Naive thymus-derived CD4-positive, alpha-beta T cell (primary cell): ENCODE measurements around the gene RNF183. TPM values are rescaled to one million over a fixed set of nuclear protein-coding genes. Genes with fewer than 3 reads are reported as not detected.

Source experiments
- ATAC-seq: fragments of 150-1000 bp; cut with Tn5 transposase; 2 replicates; pipeline ENCODE4 v1.10.0; 2021; ENCODE audit warnings: mild to moderate bottlenecking, moderate library complexity
- CTCF ChIA-PET: fragments of 350-600 bp; sonication (Branson Sonifier 250); formaldehyde crosslinking; loops from one replicate; lab custom pipeline; 2021; ENCODE audit warnings: antibody characterized with exemption; lab: Charles Lee
- POLR2A ChIA-PET: fragments of 350-600 bp; sonication (Branson Sonifier 250); formaldehyde crosslinking; loops from one replicate; lab custom pipeline; 2021; ENCODE audit warnings: antibody characterized with exemption, inconsistent platforms; lab: Charles Lee
- DNase-seq, 9 donors: peaks; one replicate each; pipeline versions ENCODE4 v3.0.0 to v3.0.0-alpha.2; 2020 to 2022; ENCODE audit warnings: mixed read lengths in 1 of 9
- H3K27ac ChIP-seq: one replicate; pipeline ENCODE4 v1.7.0; 2013; ENCODE audit warnings: mild to moderate bottlenecking, low read depth, low read length, moderate library complexity
- H3K27me3 ChIP-seq, 2 donors: one replicate each; pipeline ENCODE4 v1.7.0; 2013; ENCODE audit warnings: low read length in 2 of 2, mild to moderate bottlenecking in 2 of 2, moderate library complexity in 2 of 2; ENCODE audit not compliant: control insufficient read depth in 2 of 2, insufficient read depth in 2 of 2
- H3K36me3 ChIP-seq, 3 experiments: 1 replicate in 2 of 3; 2 replicates in 1 of 3; pipeline ENCODE4 v1.7.0; 2013; ENCODE audit warnings: low read length in 3 of 3, mild to moderate bottlenecking in 3 of 3, moderate library complexity in 1 of 3; ENCODE audit not compliant: insufficient read depth in 3 of 3, control insufficient read depth in 2 of 3
- H3K4me1 ChIP-seq, 2 donors: one replicate each; pipeline ENCODE4 v1.7.0; 2013; ENCODE audit warnings: low read length in 2 of 2, mild to moderate bottlenecking in 2 of 2, moderate library complexity in 1 of 2; ENCODE audit not compliant: control insufficient read depth in 2 of 2, insufficient read depth in 2 of 2
- H3K4me3 ChIP-seq: 2 replicates; pipeline ENCODE4 v1.7.0; 2013; ENCODE audit warnings: mild to moderate bottlenecking, low read length
- H3K9me3 ChIP-seq, 3 experiments: 1 replicate in 2 of 3; 2 replicates in 1 of 3; pipeline ENCODE4 v1.7.0; 2013; ENCODE audit warnings: low read length in 3 of 3; ENCODE audit not compliant: control insufficient read depth in 2 of 3
- H3K27ac Mint-ChIP-seq, 9 donors: one replicate each; pipeline ENCODE4 v1.8.0; 2020 to 2022; ENCODE audit warnings: mixed read lengths in 9 of 9, mild to moderate bottlenecking in 8 of 9, moderate library complexity in 5 of 9, inconsistent platforms in 2 of 9
- H3K27me3 Mint-ChIP-seq, 5 donors: one replicate each; pipeline ENCODE4 v1.8.0; 2021 to 2022; ENCODE audit warnings: mixed read lengths in 5 of 5, mild to moderate bottlenecking in 1 of 5
- H3K36me3 Mint-ChIP-seq, 5 donors: one replicate each; pipeline ENCODE4 v1.8.0; 2020 to 2022; ENCODE audit warnings: mixed read lengths in 5 of 5, mild to moderate bottlenecking in 3 of 5, inconsistent platforms in 1 of 5
- H3K4me1 Mint-ChIP-seq, 7 donors: one replicate each; pipeline ENCODE4 v1.8.0; 2020 to 2022; ENCODE audit warnings: mixed read lengths in 7 of 7, mild to moderate bottlenecking in 3 of 7, inconsistent platforms in 1 of 7
- H3K4me3 Mint-ChIP-seq, 10 donors: one replicate each; pipeline ENCODE4 v1.8.0; 2020 to 2022; ENCODE audit warnings: mild to moderate bottlenecking in 10 of 10, mixed read lengths in 10 of 10, moderate library complexity in 6 of 10, inconsistent platforms in 2 of 10
- H3K9me3 Mint-ChIP-seq, 11 donors: one replicate each; pipeline ENCODE4 v1.8.0; 2020 to 2022; ENCODE audit warnings: mixed read lengths in 11 of 11, mild to moderate bottlenecking in 4 of 11, inconsistent platforms in 1 of 11, moderate library complexity in 1 of 11
- intact Hi-C, 2 donors: fragments of 100-400 bp; cut with micrococcal nuclease; formaldehyde crosslinking; loops; one replicate each; pipeline ENCODE4 v1.15.1; 2023
- polyA plus RNA-seq, 2 donors: library from polyadenylated mRNA; unstranded; fragments of 300-500 nt; fragmentation: Illumina TruSeq; gene quantifications; one replicate each; pipeline ENCODE4 v1.2.3, GENCODE V29; 2021
- total RNA-seq, 6 experiments: library from RNA in 5 of 6; stranded (reverse) in 5 of 6; gene quantifications; 1 replicate in 5 of 6; 2 replicates in 1 of 6; pipeline ENCODE4 v1.2.3 and lab custom pipeline; 2021 to 2026

RNF183 gene
- total and polyA plus RNA-seq, 7 experiments from 2014 or later = not detected

DNA sequence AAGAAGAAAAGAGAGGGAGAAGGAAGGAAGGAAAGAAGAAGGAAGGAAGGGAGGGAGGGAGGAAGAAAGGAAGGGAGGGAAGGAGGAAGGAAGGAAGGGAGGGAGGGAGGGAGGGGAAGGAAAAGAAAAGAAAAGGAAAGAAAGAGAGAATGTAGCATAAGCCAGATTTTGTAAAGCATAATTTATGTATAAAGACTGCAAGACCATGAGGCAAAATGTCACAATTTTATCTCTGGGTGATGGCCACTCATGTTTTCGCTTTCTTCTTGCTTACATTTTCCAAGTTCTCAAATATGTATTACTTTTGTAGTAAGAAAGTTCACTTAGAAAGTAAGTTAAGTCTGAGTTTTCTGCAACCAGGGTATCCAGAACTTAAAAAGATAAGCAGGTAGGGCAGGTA lies 3.4 kb upstream of the RNF183 start:
- H3K27me3 ChIP-seq = no peaks in the 10 kb centered on the region
- intact Hi-C loops = loop anchor here in 1 of 2 donors (5.0 kb wide), 1 partner anchor 276 kb away; no protein-coding TSS in a partner anchor
- Mint-ChIP-seq H3K4me3 (no peak overlapping the region), H3K9me3 (no peaks in the 10 kb centered on the region), H3K27ac (no peak overlapping the region), H3K36me3 (no peaks in the 10 kb centered on the region), H3K27me3 (peaks cover 0 to 11% (median 6%) of the 10 kb centered on the region in 5 donors), H3K4me1 (no peaks in the 10 kb centered on the region)
- CTCF ChIA-PET = no interaction called here
- no peaks in the 10 kb centered on the region for H3K4me1 ChIP-seq
- no peak overlapping the region for H3K27ac ChIP-seq
- no peak overlapping the region for H3K4me3 ChIP-seq
- DNase-seq (no peak), ATAC-seq (no peak)
- POLR2A ChIA-PET = no interaction called here
- H3K36me3 ChIP-seq = no peaks in the 10 kb centered on the region
- H3K9me3 ChIP-seq = no peaks in the 10 kb centered on the region

DNA sequence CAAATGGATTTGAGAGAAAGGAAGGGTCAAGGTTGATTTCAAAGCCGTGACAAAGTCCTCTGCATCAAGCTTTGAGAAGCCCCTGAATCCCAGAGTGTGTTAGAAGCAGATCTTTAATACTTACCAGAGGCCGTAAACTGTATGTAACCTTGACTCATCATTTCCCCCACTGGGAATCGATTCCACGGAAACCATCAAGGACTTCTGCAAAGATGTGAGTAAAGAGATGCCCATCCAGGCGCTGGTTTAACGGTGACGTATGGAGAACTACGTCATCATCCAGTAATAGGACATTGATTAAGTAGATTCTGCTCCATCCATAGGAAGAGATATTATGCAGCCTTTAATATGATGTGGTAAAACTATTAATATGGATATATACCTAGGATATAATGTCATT lies 1.6 kb downstream of the RNF183 start:
- ChIA-PET CTCF (no interaction called here), POLR2A (no interaction called here)
- Mint-ChIP-seq H3K27me3 (peaks cover 0 to 24% (median 6%) of the 10 kb centered on the region in 5 donors), H3K27ac (no peak overlapping the region), H3K4me3 (no peak overlapping the region), H3K36me3 (no peaks in the 10 kb centered on the region), H3K9me3 (no peaks in the 10 kb centered on the region), H3K4me1 (peaks cover 0 to 11% (median 4%) of the 10 kb centered on the region in 7 donors)
- Histone ChIP-seq H3K4me3 (no peak overlapping the region), H3K4me1 (no peaks in the 10 kb centered on the region), H3K36me3 (no peaks in the 10 kb centered on the region), H3K27ac (no peak overlapping the region), H3K9me3 (no peaks in the 10 kb centered on the region), H3K27me3 (no peaks in the 10 kb centered on the region)
- ATAC-seq = no peak
- intact Hi-C loops = no loop called here
- DNase-seq = no peak

DNA sequence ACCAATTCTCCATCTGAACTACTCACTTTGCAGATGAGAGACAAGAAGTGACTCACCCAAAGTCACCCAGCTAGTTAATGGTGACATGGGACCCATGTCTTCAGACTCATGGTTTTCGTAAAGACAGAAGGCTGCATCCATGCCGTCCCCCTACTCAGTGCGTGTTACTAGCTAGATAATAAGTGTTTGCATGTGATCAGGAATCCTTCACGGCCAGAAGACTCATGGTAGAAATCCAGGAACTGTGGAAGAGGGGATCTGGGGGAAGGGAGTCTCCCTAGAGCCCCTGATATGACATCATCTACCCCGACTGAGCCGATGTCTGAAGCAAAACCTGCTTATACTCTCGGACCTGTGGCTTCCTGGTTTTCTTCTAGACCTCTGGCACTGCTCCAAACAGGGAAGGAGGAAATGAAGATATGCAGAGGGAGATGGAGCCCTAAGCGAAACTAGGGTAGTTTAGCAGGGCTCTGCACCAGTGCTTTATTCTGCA lies 3.3 kb downstream of the RNF183 start:
- DNase-seq (no peak), ATAC-seq (peak; percentile 42)
- intact Hi-C loops = no loop called here
- Histone ChIP-seq H3K4me1 (no peaks in the 10 kb centered on the region), H3K36me3 (no peaks in the 10 kb centered on the region), H3K4me3 (no peak overlapping the region), H3K9me3 (no peaks in the 10 kb centered on the region), H3K27ac (no peak overlapping the region), H3K27me3 (no peaks in the 10 kb centered on the region)
- Mint-ChIP-seq H3K27me3 (peaks cover 0 to 19% (median 6%) of the 10 kb centered on the region in 5 donors), H3K36me3 (no peaks in the 10 kb centered on the region), H3K9me3 (no peaks in the 10 kb centered on the region), H3K4me1 (peaks cover 0 to 11% (median 4%) of the 10 kb centered on the region in 7 donors), H3K4me3 (no peak overlapping the region), H3K27ac (no peak overlapping the region)
- ChIA-PET POLR2A (no interaction called here), CTCF (no interaction called here)

DNA sequence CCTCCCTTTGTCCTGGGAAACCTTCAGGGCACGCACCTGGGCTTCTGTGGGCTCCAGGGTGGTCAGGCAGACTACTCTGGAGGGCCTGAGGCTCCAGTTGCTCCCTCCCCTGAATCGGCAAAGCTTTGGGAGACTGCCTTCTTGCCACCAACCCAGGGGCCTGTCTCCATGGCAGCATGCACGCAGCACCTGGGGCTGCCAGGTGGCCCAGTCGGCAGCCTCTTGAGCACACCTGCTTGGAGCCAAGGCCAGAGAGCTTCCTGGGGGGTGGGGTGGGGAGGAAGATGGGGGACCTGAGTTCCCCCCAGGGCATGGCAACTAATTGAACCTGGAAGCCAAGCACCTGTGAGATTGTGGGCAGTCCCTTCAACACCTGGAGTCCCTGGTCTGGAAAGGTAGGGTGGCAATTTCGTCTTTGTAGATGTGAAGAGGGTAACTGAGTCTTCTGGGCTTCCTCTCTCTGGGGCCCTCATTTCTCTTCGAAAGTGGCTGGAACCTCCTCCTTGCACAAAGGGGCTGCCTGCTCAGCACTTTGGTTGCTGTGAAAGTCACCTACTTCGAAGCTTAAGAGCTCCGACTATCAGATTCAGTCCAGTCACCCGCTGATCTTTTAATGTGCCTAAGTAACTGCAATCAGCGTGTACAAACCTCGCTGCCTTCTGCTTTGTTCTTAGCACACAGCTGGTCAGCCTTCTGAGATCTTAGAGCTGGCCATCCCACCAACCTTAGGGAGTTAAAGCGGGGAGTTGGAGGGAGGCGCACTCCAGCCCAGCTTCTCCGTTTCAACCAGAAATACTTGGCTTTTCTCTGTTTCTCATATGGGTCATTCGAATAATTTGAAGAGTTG lies 4.0 kb downstream of the RNF183 start:
- no peak for ATAC-seq
- CTCF ChIA-PET = interaction anchor here (0.6 kb wide), 1 partner anchor 95 kb away, joined by 3 read pairs; no protein-coding TSS in a partner anchor

DNA sequence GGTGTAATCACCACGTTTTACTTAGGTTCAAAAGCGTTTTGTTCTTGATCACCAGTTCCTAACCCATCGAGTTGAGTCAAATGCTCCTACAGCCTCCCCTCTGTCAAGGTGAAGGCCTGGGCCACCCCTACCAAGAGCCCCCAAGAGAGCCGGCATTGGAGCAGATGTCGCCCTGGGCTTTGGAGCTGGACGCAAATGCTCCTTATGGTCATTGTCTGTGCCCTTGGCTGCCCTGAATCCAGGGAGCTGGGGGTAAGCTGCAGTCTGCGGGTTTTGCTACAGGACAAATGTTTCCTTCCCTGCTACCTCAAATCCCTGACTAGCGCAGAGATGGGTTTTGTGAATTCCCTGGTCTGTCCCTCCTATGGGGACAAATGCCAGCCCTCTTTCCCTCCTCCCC lies 4.9 kb downstream of the RNF183 start:
- POLR2A ChIA-PET = no interaction called here
- no peaks in the 10 kb centered on the region for H3K27me3 ChIP-seq
- Mint-ChIP-seq H3K27ac (no peak overlapping the region), H3K4me3 (no peak overlapping the region), H3K36me3 (no peaks in the 10 kb centered on the region), H3K4me1 (peaks cover 0 to 11% (median 4%) of the 10 kb centered on the region in 7 donors), H3K27me3 (peaks cover 0 to 19% (median 5%) of the 10 kb centered on the region in 5 donors), H3K9me3 (no peaks in the 10 kb centered on the region)
- no peak overlapping the region for H3K4me3 ChIP-seq
- CTCF ChIA-PET = interaction anchor here (0.6 kb wide), 1 partner anchor 96 kb away, joined by 3 read pairs; no protein-coding TSS in a partner anchor
- no peak for DNase-seq
- H3K36me3 ChIP-seq = peaks cover 0 to 3% (median 0%) of the 10 kb centered on the region in 3 experiments
- H3K27ac ChIP-seq = no peak overlapping the region
- H3K9me3 ChIP-seq = no peaks in the 10 kb centered on the region
- ATAC-seq = no peak
- intact Hi-C loops = no loop called here
- H3K4me1 ChIP-seq = no peaks in the 10 kb centered on the region

More for the DNA sequence above, 4.0 kb downstream of the RNF183 start:
- H3K9me3 ChIP-seq = no peaks in the 10 kb centered on the region
- no peaks in the 10 kb centered on the region for H3K27me3 ChIP-seq
- H3K27ac Mint-ChIP-seq = no peak overlapping the region
- H3K36me3 Mint-ChIP-seq = no peaks in the 10 kb centered on the region
- no peaks in the 10 kb centered on the region for H3K9me3 Mint-ChIP-seq
- H3K4me3 Mint-ChIP-seq = no peak overlapping the region
- peaks cover 0 to 11% (median 4%) of the 10 kb centered on the region in 7 donors for H3K4me1 Mint-ChIP-seq
- POLR2A ChIA-PET = no interaction called here
- H3K4me3 ChIP-seq = no peak overlapping the region
- peaks cover 0 to 19% (median 6%) of the 10 kb centered on the region in 5 donors for H3K27me3 Mint-ChIP-seq
- intact Hi-C loops = no loop called here
- DNase-seq = no peak
- no peaks in the 10 kb centered on the region for H3K36me3 ChIP-seq
- no peak overlapping the region for H3K27ac ChIP-seq
- no peaks in the 10 kb centered on the region for H3K4me1 ChIP-seq

DNA sequence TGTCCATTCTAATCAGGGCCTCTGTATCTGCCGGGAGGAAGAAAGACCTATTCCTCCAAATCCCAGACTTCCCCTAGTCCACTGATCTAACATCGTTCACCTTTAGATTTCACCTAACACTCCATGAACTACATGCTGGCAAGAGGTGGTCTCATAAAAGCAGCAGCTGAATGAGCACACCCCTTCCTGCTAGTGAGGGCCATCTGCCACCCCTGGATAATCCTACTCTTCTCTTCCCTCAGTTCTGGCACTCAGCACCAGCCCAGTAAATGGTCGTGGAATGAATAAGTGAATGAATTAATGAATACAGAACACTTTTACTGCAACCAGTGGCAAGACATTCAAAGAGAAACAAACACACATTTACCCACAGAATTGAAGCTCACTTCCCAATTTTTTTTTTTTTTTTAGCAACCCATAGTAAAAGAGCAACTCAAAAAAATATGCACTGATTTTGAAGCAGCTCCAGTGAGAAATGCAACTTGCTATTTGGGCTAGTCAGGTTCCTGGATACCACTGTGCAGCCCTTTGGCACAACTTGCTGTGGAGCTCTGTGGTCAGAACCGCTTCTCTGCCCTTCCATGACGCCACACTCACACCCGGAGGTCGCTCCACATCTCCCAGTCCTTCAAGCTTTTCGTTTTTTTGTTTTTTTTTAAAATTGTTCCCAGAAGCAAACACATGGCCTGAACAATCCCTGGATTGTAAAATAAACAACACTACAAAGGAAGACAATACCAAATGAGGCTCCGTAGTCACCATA lies 6.2 kb downstream of the RNF183 start:
- H3K27me3 Mint-ChIP-seq = peaks cover 0 to 17% (median under 1%) of the 10 kb centered on the region in 5 donors
- H3K4me3 ChIP-seq = no peak overlapping the region
- ChIA-PET CTCF (no interaction called here), POLR2A (no interaction called here)
- peaks cover 0 to 16% (median 3%) of the 10 kb centered on the region in 3 experiments for H3K36me3 ChIP-seq
- H3K4me1 Mint-ChIP-seq = peaks cover 0 to 11% (median 4%) of the 10 kb centered on the region in 7 donors
- H3K27me3 ChIP-seq = no peaks in the 10 kb centered on the region
- intact Hi-C loops = no loop called here
- H3K9me3 ChIP-seq = no peaks in the 10 kb centered on the region
- H3K4me1 ChIP-seq = no peaks in the 10 kb centered on the region
- DNase-seq = no peak
- no peaks in the 10 kb centered on the region for H3K9me3 Mint-ChIP-seq
- no peak for ATAC-seq
- peak overlapping the region in 2 of 9 donors; percentile 23 to 54 for H3K27ac Mint-ChIP-seq
- no peak overlapping the region for H3K4me3 Mint-ChIP-seq
- no peak overlapping the region for H3K27ac ChIP-seq
- peaks cover 0 to 4% (median 0%) of the 10 kb centered on the region in 5 donors for H3K36me3 Mint-ChIP-seq
